NB4 (cell line): Measurements from ENCODE around the gene SFXN5.

Experiments
- CTCF ChIP-seq: IDR thresholded peaks from one replicate; pipeline ENCODE4 v1.5.1; 2012; ENCODE audit warnings: low read depth, low read length
- POLR2A ChIP-seq: IDR thresholded peaks from 2 replicates; pipeline ENCODE4 v1.6.1; 2011; ENCODE audit warnings: mild to moderate bottlenecking; ENCODE audit not compliant: insufficient read length; ENCODE audit errors: extremely low read depth

DNA sequence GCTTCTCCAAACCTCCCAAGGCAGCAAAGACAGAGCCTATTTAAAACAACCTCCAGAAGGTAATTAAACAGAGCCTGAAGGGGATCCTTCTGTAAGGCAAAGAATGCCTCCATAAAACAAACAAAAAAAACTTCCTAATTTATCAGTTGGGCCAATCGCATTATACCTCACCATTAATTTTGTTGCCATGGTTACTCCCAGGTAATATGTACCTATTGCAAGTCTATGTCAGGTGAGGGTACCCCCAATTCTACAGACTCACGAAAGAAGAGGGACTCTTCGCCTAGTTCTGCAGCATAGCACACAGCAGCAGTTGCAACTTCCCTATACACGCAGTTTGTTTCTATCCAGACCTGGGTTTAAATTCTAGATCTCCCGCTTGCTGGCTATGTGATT, 38.8 kb downstream of the SFXN5 start:
- TF ChIP-seq CTCF (no peak), POLR2A (no peak)
